Nucleus accumbens (tissue), 56 donors: ENCODE measurements around the gene BEX5.
"Not testable (repeated sequence)": the region's sequence is repeated elsewhere in the genome, so short reads cannot be mapped to it uniquely, and the experiment has no call there.

ENCODE experiments used
- DNase-seq, 56 donors: peaks; one replicate each; lab custom pipeline; 2025; lab: John Stamatoyannopoulos, UW

BEX5 gene

GRCh38 chrX:102155806-102156179, at the start of gene BEX5:
Gene BEX5, minus strand, starts transcription at chrX:102155977. Its CDS starts 1,712 bp downstream, at chrX:102154265.
- peak in 54 of 56 donors; percentile 1 to 81 (median 40) for DNase-seq

DNA sequence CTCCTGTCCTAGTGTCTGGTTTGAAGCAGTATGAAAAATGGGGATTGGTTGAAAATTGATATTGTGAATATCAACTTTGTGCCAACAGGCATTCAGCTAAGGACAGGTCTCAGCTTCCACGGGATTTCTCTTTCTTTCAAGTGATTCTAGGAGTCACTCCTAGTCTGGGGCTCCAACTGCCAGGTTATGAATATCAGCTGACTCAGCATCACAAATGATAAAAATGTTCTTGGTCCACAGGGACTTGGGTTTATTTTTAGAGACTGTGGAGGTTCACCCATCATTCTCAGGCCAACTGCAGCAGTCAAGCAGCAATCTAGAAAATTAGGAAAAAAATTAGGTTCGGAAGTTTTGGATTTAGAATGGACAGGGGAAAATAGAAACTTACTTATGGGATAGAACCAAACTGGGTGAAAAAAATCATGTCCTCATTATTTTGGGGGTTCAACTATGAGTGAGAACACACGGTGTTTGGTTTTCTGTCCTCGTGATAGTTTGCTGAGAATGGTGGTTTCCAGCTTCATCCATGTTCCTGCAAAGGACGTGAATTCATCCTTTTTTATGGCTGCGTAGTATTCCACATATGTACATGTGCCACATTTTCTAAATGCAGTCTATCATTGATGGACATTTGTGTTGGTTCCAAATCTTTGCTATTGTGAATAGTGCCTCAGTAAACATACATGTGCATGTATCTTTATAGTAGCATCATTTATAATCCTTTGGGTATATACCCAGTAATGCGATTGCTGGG, 30.4 kb upstream of the BEX5 start:
- DNase-seq = no peak

DNA sequence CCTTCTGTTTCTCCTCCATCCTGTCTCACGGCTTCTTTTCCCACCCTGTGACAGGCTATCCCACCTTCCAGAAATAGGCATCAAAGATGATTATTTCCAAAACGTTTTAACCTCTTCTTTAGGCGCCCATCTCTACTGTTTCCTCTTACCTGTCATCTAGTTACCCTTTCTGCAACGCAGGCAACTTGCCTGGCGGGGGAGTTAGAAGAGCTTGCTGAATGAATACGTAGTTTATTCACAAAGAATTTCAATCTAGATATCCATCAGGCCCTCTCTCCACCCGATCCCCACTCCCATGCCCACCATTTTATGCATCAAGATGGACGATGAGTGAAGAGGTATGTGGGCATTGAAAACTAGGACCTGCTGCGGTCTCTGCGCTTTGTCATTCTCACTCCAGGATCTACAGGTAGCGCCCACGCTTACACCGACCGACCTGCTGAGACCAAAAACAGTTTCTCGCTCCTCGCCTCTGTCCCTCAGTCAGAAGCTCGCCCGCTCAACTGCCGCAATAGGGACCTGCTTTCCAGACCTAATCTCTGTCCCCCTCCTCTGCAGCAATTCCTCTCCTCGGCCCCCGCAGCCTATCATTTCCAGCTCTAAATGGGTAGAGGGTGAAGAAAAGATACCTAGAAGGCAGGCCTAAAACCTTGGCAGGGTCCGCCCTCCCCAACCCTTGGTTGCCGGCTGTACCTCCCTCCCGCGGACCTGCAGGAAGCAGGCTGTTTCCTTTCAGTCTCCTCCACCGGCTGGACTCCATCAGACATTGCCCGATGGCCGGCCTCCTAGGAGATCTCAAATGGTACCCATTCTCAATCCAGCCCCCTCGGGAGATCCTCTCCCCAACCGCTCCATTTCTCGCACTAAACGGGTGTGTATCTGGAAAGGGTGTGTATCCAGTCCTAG, 624 bp downstream of the BEX5 start:
- DNase-seq = peak in 23 of 56 donors; percentile 0 to 49 (median 11)

DNA sequence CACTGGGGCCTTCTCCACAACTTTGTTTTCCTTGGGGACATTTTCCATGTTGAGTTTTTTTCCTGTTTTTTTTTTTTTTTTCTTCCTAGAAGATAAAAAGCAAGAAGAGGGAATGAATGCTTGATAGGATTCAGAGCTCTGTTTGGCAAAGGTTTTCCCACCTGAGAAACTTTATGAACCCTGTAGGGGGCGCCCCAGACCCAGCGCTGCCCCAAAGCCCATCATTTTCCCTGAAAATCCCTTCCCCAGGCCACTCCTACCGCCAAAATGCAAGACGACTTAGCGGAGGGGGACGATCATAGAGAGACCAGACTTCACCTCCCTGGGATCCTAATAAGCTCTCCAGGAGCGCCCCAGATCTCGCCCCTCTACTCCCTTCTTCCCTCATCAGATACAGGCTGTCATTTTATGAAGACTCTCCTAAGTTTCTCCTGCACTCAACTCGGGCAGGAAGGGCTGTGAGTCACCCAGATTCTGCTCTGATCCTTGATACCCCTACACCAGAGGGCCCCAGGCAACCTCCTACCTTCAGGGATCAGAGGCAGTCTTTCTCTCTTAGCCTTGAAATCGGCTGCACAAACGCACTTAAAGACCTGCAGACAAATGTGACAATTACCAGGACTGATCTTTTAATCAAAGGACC, 1.4 kb downstream of the BEX5 start:
- peak in 23 of 56 donors; percentile 0 to 45 (median 5) for DNase-seq

GRCh38 chrX:102142274-102142673, 13.5 kb downstream of the BEX5 start, which contains the start of gene TCEAL6:
Gene TCEAL6, minus strand, starts transcription at chrX:102142481.
- DNase-seq = peak in 19 of 56 donors; percentile 0 to 44 (median 6)

- peak in 10 of 56 donors; percentile 0 to 30 (median 2) for DNase-seq
These were observed 14.1 kb downstream of the BEX5 start for GRCh38 chrX:102141631-102142030.

DNA sequence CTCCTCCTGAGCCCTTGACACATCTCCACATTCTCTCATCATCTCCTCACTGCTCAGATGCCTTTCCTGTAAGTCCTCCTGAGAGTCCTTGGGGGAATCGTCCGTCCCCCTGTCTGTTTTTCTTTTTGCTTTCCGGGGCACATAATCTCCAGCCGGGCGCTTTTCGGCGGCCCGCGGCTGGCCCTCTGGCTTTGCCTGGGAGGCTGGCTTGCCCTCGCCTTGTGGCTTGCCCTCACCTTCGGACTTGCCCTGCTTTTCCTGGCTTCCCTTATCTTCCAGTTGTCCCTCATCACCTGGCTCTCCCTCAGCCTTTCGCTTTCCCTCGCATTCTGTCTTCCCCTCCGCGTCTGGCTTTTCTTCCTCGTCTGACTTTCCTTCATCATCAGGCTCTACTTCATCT, 14.9 kb downstream of the BEX5 start:
- not testable (repeated sequence) for DNase-seq

GRCh38 chrX:102138064-102138463, 17.7 kb downstream of the BEX5 start:
- no peak for DNase-seq

DNA sequence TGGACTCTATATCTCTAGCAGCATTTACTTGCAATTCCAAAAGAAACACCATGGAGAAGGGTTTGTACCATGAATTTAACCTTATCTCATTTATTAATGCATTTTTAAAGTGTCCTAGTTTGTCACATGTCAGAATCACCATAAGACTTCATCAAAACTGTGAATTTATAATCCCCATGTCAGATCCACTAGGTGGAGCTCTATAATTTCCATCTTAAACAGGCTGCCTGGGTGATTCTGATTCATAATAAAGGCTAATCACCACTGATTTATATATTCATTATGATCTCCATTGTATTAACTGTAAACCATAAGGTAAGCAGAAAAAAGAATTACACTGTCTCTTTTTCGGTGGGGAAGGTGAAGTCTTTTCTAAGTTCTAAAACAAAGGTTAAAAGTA, 26.3 kb downstream of the BEX5 start:
- DNase-seq = no peak

- peak in 7 of 56 donors; percentile 0 to 2 (median 0) for DNase-seq
These were observed 28.9 kb downstream of the BEX5 start for GRCh38 chrX:102126863-102127262.

- peak in 11 of 56 donors; percentile 0 to 31 (median 1) for DNase-seq
These were observed 29.5 kb downstream of the BEX5 start for GRCh38 chrX:102126080-102126818.

DNA sequence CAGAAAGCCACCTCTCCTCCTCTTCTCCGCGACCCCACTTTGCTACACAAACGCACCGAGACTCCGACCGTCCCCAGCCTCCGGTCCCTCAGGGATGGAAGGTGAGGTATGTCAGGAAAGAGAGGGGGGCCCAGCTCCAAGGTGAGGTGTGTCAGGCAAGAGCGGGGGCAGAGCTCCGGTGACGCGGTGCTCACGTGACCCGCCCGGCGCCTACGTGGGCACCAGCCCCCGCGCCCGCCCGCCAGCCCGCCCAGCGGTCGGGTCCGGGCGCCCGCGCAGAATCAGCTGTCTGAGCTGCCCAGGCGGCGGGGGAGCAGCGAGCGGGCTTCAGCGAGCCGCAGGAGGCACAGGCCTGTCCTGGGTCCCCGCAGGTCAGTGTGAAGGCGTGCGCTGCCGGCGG, 30.3 kb downstream of the BEX5 start, which contains the start of gene TCEAL2:
TSS of gene TCEAL2 (plus strand) at position 244 of the 400 bp plus-strand sequence. CDS start 1,152 bp downstream, outside the sequence.
- DNase-seq = peak in 43 of 56 donors; percentile 0 to 70 (median 21)

GRCh38 chrX:102125014-102125413, 30.8 kb downstream of the BEX5 start:
- not testable (repeated sequence) for DNase-seq

DNA sequence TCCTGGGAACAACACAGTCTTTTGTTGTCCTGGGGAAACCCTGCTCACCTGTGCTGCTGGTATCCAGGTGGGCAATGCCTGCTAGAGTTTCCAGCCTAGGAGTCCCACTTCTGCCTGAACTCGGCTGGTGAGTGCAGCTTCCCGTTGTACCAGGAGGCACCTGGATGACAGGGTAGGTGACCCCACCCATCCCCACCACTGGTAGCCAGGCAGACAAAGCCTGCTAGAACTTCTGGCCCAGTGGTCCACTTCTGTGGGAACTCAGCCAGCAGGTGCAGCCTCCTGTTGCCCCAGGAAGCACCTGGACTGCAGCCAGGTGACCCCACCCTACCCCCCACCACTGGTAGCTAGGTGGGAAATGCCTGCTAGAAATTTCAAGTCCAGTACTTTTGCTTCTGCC, 40.0 kb downstream of the BEX5 start:
- no peak for DNase-seq

GRCh38 chrX:102113367-102113766, 42.4 kb downstream of the BEX5 start:
- DNase-seq = no peak
